ENCODE results near the gene TICAM1. TPM values are rescaled to one million over a fixed set of nuclear protein-coding genes. Genes with fewer than 3 reads are reported as not detected.

TICAM1 gene
- 10 to 100 TPM; 19.5 to 22.4 TPM for total RNA-seq

- Mint-ChIP-seq H3K36me3 (peaks cover 10% of the 10 kb centered on the region), H3K27me3 (no peaks in the 10 kb centered on the region), H3K27ac (peak within 1 kb of the TSS; percentile 84), H3K9me3 (ENCODE audit: low read depth) (no peaks in the 10 kb centered on the region), H3K4me1 (peaks cover 30% of the 10 kb centered on the region), H3K4me3 (peak within 1 kb of the TSS; percentile 87)
- CTCF ChIA-PET = interaction anchor here (0.7 to 3.7 kb wide), 16 partner anchors 9 to 861 kb away, joined by 3 to 38 read pairs (median 3); no protein-coding TSS in a partner anchor
- DNase-seq (peak; percentile 78), ATAC-seq (peak; percentile 94)
Measured at GRCh38 chr19:4831304-4831978, at the start of gene TICAM1. TSS of gene TICAM1 (minus strand) at chr19:4831712. CDS start at chr19:4818377, 13,335 bp downstream.

- Mint-ChIP-seq H3K4me1 (peaks cover 1% of the 10 kb centered on the region), H3K27me3 (no peaks in the 10 kb centered on the region), H3K9me3 (ENCODE audit: low read depth) (no peaks in the 10 kb centered on the region), H3K36me3 (no peaks in the 10 kb centered on the region), H3K4me3 (no peak overlapping the region), H3K27ac (no peak overlapping the region)
- ATAC-seq (no peak), DNase-seq (no peak)
- CTCF ChIA-PET = no interaction called here
Measured at GRCh38 chr19:4879041-4879440, 47.5 kb upstream of the TICAM1 start.

DNA sequence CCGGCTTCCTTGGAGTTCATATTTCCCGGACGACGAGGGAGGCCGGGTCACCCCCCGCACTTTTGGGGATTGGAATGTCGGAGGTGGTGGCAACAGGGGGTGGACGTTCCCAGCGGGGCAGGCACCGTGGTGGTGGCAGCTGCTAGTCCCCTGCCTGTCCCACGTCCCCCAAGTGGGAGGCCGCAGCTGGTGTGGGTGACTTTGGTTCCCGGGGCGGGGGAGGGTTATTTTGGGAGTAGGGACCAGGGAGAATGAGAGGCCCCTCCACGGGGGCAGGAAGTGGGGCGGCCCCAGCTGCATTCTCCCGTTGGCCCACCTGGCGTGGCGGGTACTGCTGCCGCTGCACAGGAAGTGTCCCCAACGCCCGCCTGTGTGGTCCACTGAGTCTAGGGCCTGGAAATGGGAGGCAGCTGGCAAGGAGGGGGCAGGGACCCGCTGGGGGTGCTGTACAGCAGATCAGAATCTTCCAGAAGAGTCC lies 47.0 kb upstream of the TICAM1 start:
- Mint-ChIP-seq H3K27me3 (no peaks in the 10 kb centered on the region), H3K4me3 (no peak overlapping the region), H3K27ac (no peak overlapping the region), H3K4me1 (peaks cover 4% of the 10 kb centered on the region), H3K9me3 (ENCODE audit: low read depth) (no peaks in the 10 kb centered on the region), H3K36me3 (no peaks in the 10 kb centered on the region)
- ATAC-seq = no peak
- CTCF ChIA-PET = no interaction called here
- no peak for DNase-seq

GRCh38 chr19:4877753-4878490 lies 46.4 kb upstream of the TICAM1 start:
- no peak for DNase-seq
- no peak overlapping the region for H3K4me3 Mint-ChIP-seq
- no peaks in the 10 kb centered on the region for H3K27me3 Mint-ChIP-seq
- H3K27ac Mint-ChIP-seq = no peak overlapping the region
- no peaks in the 10 kb centered on the region for H3K9me3 Mint-ChIP-seq (ENCODE audit: low read depth)
- H3K36me3 Mint-ChIP-seq = no peaks in the 10 kb centered on the region
- peaks cover 8% of the 10 kb centered on the region for H3K4me1 Mint-ChIP-seq
- no peak for ATAC-seq
- CTCF ChIA-PET = interaction anchor here (1.2 kb wide), 1 partner anchor 34 kb away, joined by 3 read pairs; no protein-coding TSS in a partner anchor

DNA sequence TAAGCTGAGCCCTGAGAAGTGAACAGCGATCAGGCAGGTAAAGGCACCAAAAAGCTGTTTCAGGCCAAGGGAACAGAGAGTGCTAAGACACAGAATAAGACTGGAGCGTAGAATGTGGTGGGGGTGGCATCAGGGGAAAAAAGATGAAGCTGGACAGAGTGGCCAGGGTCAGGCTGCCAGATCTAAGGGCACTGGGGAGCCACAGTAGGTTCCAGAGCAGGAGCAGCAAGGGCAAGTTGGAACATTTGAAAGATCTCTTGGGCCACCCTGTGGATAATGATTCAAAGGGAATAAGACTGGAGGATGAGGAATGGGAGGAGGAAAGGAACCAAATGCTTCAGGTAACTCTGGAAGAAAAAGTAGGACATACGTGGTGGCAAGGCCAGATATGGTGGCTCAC lies 42.4 kb upstream of the TICAM1 start:
- no peak overlapping the region for H3K4me3 Mint-ChIP-seq
- DNase-seq (no peak), ATAC-seq (no peak)
- no peak overlapping the region for H3K27ac Mint-ChIP-seq
- H3K27me3 Mint-ChIP-seq = peaks cover 3% of the 10 kb centered on the region
- H3K4me1 Mint-ChIP-seq = peaks cover 22% of the 10 kb centered on the region
- CTCF ChIA-PET = interaction anchor here (1.1 to 11.0 kb wide), 5 partner anchors 9 to 156 kb away, joined by 3 to 240 read pairs (median 14); partner anchors contain the start of genes KDM4B and UHRF1
- H3K9me3 Mint-ChIP-seq (ENCODE audit: low read depth) = no peaks in the 10 kb centered on the region
- H3K36me3 Mint-ChIP-seq = no peaks in the 10 kb centered on the region

DNA sequence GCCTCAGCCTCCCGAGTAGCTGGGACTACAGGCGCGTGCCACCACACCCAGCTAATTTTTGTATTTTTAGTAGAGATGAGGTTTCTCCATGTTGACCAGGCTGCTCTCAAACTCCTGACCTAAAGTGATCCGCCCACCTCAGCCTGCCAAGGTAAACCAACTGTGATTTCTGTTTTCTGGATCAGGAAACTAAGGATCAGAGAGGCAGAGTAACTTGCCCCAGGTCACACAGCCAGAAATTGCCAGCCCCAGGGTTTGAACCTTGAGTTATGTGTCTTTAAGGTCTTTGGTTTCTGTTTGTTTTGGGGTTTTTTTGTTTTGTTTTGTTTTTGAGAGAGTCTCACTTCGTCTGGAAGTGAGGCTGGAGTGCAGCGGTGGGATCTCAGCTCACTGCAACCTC lies 40.2 kb upstream of the TICAM1 start:
- CTCF ChIA-PET = interaction anchor here (0.8 to 11.0 kb wide), 11 partner anchors 15 to 214 kb away, joined by 3 to 240 read pairs (median 4); partner anchors contain the start of genes KDM4B and UHRF1
- no peaks in the 10 kb centered on the region for H3K36me3 Mint-ChIP-seq
- no peak overlapping the region for H3K27ac Mint-ChIP-seq
- no peak overlapping the region for H3K4me3 Mint-ChIP-seq
- ATAC-seq = no peak
- no peak for DNase-seq
- H3K27me3 Mint-ChIP-seq = peaks cover 3% of the 10 kb centered on the region
- no peaks in the 10 kb centered on the region for H3K9me3 Mint-ChIP-seq (ENCODE audit: low read depth)
- H3K4me1 Mint-ChIP-seq = peaks cover 23% of the 10 kb centered on the region

DNA sequence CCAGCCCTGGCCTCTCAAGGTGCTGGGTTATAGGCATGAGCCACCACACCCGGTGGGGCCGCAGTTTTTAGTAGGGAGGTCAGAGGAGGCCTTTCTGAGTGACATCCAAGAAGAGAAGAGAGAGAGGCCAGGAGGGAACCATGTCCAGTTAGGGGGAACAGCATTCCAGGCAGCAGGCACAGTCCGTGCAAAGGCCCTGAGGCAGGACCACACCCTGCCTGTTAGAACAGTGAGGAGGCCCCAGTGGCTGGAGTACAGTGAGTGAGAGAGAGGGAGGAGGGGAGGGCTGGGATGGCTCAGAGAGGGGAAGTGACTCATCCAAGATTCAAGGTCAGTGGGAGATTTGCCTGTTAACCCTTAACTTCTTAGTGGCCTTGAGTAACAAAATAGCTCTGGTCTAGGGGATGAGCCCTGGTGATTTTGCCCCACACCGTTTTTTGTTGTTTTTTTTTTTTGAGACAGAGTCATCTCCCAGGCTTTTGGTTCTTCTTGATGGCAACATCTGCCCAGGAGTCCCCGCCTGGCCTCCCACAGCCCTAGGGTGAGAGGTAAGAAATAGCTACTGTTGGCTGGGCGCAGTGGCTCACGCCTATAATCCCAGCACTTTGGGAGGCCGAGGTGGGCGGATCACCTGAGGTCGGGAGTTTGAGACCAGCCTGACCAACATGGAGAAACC lies 38.7 kb upstream of the TICAM1 start:
- H3K27ac Mint-ChIP-seq = no peak overlapping the region
- CTCF ChIA-PET = interaction anchor here (1.0 to 11.0 kb wide), 8 partner anchors 16 to 160 kb away, joined by 3 to 240 read pairs (median 8); partner anchors contain the start of genes FEM1A, KDM4B and UHRF1
- H3K27me3 Mint-ChIP-seq = peaks cover 3% of the 10 kb centered on the region
- peak; percentile 59 for DNase-seq
- H3K4me1 Mint-ChIP-seq = peaks cover 27% of the 10 kb centered on the region
- H3K4me3 Mint-ChIP-seq = no peak overlapping the region
- no peaks in the 10 kb centered on the region for H3K36me3 Mint-ChIP-seq
- peak; percentile 13 for ATAC-seq
- H3K9me3 Mint-ChIP-seq (ENCODE audit: low read depth) = no peaks in the 10 kb centered on the region

DNA sequence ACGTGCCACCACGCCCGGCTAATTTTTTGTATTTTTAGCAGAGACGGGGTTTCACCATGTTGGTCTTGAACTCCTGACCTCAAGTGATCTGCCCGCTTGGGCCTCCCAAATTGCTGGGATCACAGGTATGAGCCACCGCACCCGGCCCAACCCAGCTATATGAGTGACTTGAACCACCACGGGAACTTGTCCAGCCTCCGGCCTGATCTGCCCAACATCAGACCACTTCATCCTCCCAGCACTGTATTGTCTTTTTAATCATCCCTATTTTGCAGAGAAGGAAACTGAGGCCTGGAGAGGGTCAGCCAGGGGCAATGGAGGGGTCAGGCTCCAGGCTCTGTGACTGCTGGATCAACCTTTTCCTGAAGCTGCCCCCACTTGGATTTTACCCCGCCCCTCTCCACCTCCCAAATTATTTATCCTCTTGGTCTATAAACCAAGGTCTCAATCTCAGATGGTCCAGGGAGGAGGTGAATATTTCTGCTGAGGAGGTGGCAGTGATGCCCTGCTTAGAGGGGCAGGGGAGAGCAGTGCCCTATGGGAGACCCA lies 36.8 kb upstream of the TICAM1 start:
- ATAC-seq (no peak), DNase-seq (no peak)
- peaks cover 3% of the 10 kb centered on the region for H3K27me3 Mint-ChIP-seq
- CTCF ChIA-PET = interaction anchor here (0.7 to 11.0 kb wide), 11 partner anchors 17 to 232 kb away, joined by 3 to 240 read pairs (median 8); partner anchors contain the start of genes ARRDC5 and UHRF1
- no peaks in the 10 kb centered on the region for H3K9me3 Mint-ChIP-seq (ENCODE audit: low read depth)
- peak overlapping the region; percentile 74 for H3K4me3 Mint-ChIP-seq
- H3K36me3 Mint-ChIP-seq = peaks cover 1% of the 10 kb centered on the region
- peak overlapping the region; percentile 52 for H3K27ac Mint-ChIP-seq
- H3K4me1 Mint-ChIP-seq = peaks cover 23% of the 10 kb centered on the region

DNA sequence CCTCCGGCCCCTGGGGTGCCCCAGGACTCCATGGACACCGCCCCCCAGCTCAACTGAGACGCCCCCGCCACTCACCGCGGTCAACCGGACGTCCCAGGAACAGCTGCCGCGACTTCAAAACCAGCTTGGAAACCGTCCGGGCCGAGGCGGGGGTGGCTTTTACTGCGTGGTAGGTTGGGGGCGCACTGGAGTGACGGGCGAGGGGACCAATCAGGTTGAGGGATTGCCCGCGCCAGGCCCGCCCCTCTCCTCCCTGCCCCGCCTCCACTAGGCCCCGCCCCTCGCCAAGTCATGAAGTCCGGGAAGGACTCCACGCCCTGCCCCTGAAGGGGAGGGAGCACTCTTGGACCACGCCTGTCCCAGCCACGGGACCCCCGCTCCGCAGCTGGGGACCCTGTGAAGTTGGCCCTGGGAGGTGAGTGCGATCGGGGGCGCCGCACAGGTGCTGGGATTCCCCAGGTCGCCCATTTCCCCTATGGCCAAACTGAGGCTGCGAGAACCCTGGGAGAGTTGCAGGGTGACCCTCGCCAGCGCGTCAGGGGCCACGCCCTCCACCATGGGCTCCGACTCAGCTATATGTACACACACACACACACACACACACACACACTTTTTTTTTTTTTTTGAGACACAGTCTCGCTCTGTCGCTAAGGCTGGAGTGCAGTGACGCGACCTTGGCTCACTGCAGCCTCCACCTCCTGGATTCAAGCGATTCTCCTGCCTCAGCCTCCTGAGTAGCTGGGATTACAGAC lies 36.2 kb upstream of the TICAM1 start, which contains the start of gene PLIN3:
PLIN3 (minus strand) TSS at position 134 of the 752 bp plus-strand sequence. CDS start 6,273 bp downstream, outside the sequence.
- CTCF ChIA-PET = interaction anchor here (0.7 to 11.0 kb wide), 14 partner anchors 15 to 232 kb away, joined by 3 to 240 read pairs (median 7); partner anchors contain the start of genes ARRDC5, FEM1A and UHRF1
- no peaks in the 10 kb centered on the region for H3K9me3 Mint-ChIP-seq (ENCODE audit: low read depth)
- peak; percentile 94 for DNase-seq
- peaks cover 19% of the 10 kb centered on the region for H3K4me1 Mint-ChIP-seq
- peak within 1 kb of the TSS; percentile 65 for H3K27ac Mint-ChIP-seq
- H3K36me3 Mint-ChIP-seq = peaks cover 1% of the 10 kb centered on the region
- peaks cover 3% of the 10 kb centered on the region for H3K27me3 Mint-ChIP-seq
- peak within 1 kb of the TSS; percentile 74 for H3K4me3 Mint-ChIP-seq
- ATAC-seq = peak; percentile 94

DNA sequence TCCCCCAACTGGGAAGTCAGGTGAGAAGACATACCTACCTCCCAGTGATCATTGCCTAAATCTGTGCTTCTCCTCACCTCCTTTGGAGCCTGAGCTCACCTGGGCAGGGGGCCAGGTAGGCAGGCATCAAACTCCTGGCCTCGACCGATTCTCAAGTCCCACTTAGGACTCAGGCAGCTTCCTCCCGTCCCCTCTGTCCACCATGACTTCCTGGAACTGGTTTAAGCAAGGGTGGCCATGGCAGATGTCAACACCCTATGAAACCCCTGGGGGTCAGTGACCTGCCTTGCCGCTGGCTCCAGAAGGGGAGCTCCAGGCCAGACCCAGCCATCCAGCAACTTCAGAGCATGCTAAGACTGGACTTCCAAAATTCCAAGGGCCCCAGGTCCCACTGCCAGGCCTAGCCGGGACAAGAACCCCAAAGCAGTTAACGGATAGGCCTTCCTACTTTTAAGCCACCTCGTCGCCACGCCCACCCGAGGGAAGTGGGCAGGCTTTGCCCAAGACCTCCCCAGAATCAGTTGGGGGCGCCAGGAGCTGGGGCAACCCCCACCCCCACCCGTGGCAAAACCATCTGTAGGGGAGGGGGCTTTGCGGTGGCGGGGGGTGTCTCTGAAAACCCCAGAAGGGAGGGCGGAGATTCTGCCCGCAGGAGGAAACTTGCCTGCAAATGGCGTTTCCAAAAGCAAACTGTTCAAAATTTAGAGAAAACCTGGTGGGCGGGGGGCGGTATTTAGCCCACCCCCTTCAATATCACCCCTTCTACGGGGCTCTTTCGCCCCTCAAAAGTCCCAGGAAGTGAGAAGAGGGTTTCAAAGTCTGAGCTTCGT lies 35.3 kb upstream of the TICAM1 start:
- H3K36me3 Mint-ChIP-seq = peaks cover 1% of the 10 kb centered on the region
- ATAC-seq = no peak
- H3K9me3 Mint-ChIP-seq (ENCODE audit: low read depth) = no peaks in the 10 kb centered on the region
- H3K4me1 Mint-ChIP-seq = peaks cover 16% of the 10 kb centered on the region
- CTCF ChIA-PET = interaction anchor here (0.7 to 11.0 kb wide), 14 partner anchors 14 to 166 kb away, joined by 3 to 240 read pairs (median 6); partner anchors contain the start of genes FEM1A, TICAM1 and UHRF1
- peaks cover 3% of the 10 kb centered on the region for H3K27me3 Mint-ChIP-seq
- peak overlapping the region; percentile 65 for H3K27ac Mint-ChIP-seq
- peak; percentile 69 for DNase-seq
- peak overlapping the region; percentile 74 for H3K4me3 Mint-ChIP-seq

GRCh38 chr19:4861147-4861546 lies 29.6 kb upstream of the TICAM1 start:
- Mint-ChIP-seq H3K4me3 (no peak overlapping the region), H3K27me3 (no peaks in the 10 kb centered on the region), H3K9me3 (ENCODE audit: low read depth) (no peaks in the 10 kb centered on the region), H3K27ac (no peak overlapping the region), H3K4me1 (no peaks in the 10 kb centered on the region), H3K36me3 (peaks cover 1% of the 10 kb centered on the region)
- DNase-seq (no peak), ATAC-seq (no peak)
- CTCF ChIA-PET = interaction anchor here (2.0 kb wide), 1 partner anchor 9 kb away, joined by 4 read pairs; no protein-coding TSS in a partner anchor
